OCI-LY3 (cell line): ENCODE data around the gene ATP1A4.

ENCODE experiments used
- H2AFZ ChIP-seq: fragments of 200-600, 300-600 bp; shearing (Covaris generic); 2 replicates; pipeline ENCODE4 v1.6.0; 2014; ENCODE audit warnings: antibody characterized with exemption, low read depth, low read length
- H3K27ac ChIP-seq: fragments of 200-600, 300-600 bp; sonication (generic); 2 replicates; pipeline ENCODE4 v1.5.1; 2014; ENCODE audit warnings: mild to moderate bottlenecking, low read length, moderate library complexity, mixed read lengths
- H3K27me3 ChIP-seq: fragments of 200-600, 300-600 bp; sonication (generic); 2 replicates; pipeline ENCODE4 v1.6.1; 2014; ENCODE audit warnings: low read depth, low read length, mixed read lengths
- H3K36me3 ChIP-seq: fragments of 200-600, 300-600 bp; sonication (generic); replicated peaks from 2 replicates; pipeline ENCODE3; 2014; ENCODE audit warnings: low read depth, low read length, mixed read lengths
- H3K4me1 ChIP-seq: fragments of 300-600, 200-600 bp; sonication (generic); 2 replicates; pipeline ENCODE4 v1.6.1; 2014; ENCODE audit warnings: low read length, mixed read lengths
- H3K4me2 ChIP-seq: fragments of 200-600, 300-600 bp; sonication (generic); 2 replicates; pipeline ENCODE4 v1.6.1; 2014; ENCODE audit warnings: low read length, mixed read lengths
- H3K4me3 ChIP-seq: fragments of 300-600, 200-600 bp; sonication (generic); 2 replicates; pipeline ENCODE4 v1.5.1; 2014; ENCODE audit warnings: antibody characterized with exemption, mild to moderate bottlenecking, low read length, moderate library complexity
- H3K79me2 ChIP-seq: fragments of 300-600, 200-600 bp; shearing (Covaris generic); 2 replicates; pipeline ENCODE4 v1.6.1; 2014; ENCODE audit warnings: mild to moderate bottlenecking, low read length, mixed read lengths
- H3K9ac ChIP-seq: fragments of 300-600, 200-600 bp; shearing (Covaris generic); 2 replicates; pipeline ENCODE4 v1.6.0; 2014; ENCODE audit warnings: mild to moderate bottlenecking, low read length, moderate library complexity
- H3K9me3 ChIP-seq: fragments of 200-600, 300-600 bp; shearing (Covaris generic); 2 replicates; pipeline ENCODE4 v1.6.1; 2014; ENCODE audit warnings: low read length, mixed read lengths; ENCODE audit not compliant: insufficient read depth
- H4K20me1 ChIP-seq: fragments of 200-600, 300-600 bp; sonication (generic); 2 replicates; pipeline ENCODE4 v1.6.1; 2016; ENCODE audit warnings: low read length, mixed read lengths; ENCODE audit not compliant: insufficient read depth
- CTCF ChIP-seq: fragments of 200-600, 300-600 bp; sonication (generic); IDR thresholded peaks from 2 replicates; pipeline ENCODE4 v1.5.1; 2014; ENCODE audit warnings: antibody characterized with exemption, low read length, low read depth
- EZH2phosphoT487 ChIP-seq: fragments of 200-600 bp; shearing (Covaris generic); IDR thresholded peaks from 2 replicates; pipeline ENCODE4 v1.6.1; 2018; ENCODE audit warnings: antibody characterized with exemption, mixed run types, low read depth

ATP1A4 gene

GRCh38 chr1:160136121-160136925 lies 15.1 kb upstream of the ATP1A4 start:
- Histone ChIP-seq H3K27ac (no peak overlapping the region), H3K4me3 (no peak overlapping the region), H3K9me3 (no peaks in the 10 kb centered on the region), H3K27me3 (peaks cover 20% of the 10 kb centered on the region), H3K9ac (no peak overlapping the region), H3K4me1 (peaks cover 18% of the 10 kb centered on the region), H3K36me3 (no peaks in the 10 kb centered on the region), H3K4me2 (no peak overlapping the region), H2AFZ (no peak overlapping the region), H4K20me1 (no peaks in the 10 kb centered on the region), H3K79me2 (no peaks in the 10 kb centered on the region)
- TF ChIP-seq CTCF (no peak), EZH2phosphoT487 (no peak)

- no peaks in the 10 kb centered on the region for H3K79me2 ChIP-seq
- no peak overlapping the region for H3K9ac ChIP-seq
- no peaks in the 10 kb centered on the region for H3K36me3 ChIP-seq
- H2AFZ ChIP-seq: no peak overlapping the region
- H3K4me3 ChIP-seq: no peak overlapping the region
- H3K4me1 ChIP-seq: peaks cover 18% of the 10 kb centered on the region
- no peaks in the 10 kb centered on the region for H4K20me1 ChIP-seq
- no peak overlapping the region for H3K27ac ChIP-seq
- no peak overlapping the region for H3K4me2 ChIP-seq
- TF ChIP-seq EZH2phosphoT487 (no peak), CTCF (no peak)
- H3K9me3 ChIP-seq: no peaks in the 10 kb centered on the region
- H3K27me3 ChIP-seq: peaks cover 22% of the 10 kb centered on the region
Measured at GRCh38 chr1:160136926-160137200, 14.5 kb upstream of the ATP1A4 start.

GRCh38 chr1:160137216-160137862 lies 14.1 kb upstream of the ATP1A4 start:
- no peaks in the 10 kb centered on the region for H4K20me1 ChIP-seq
- no peaks in the 10 kb centered on the region for H3K36me3 ChIP-seq
- H3K9ac ChIP-seq: no peak overlapping the region

More at GRCh38 chr1:160137216-160137862, 14.1 kb upstream of the ATP1A4 start:
- Histone ChIP-seq H3K27me3 (peaks cover 22% of the 10 kb centered on the region), H3K4me1 (peaks cover 18% of the 10 kb centered on the region), H3K9me3 (no peaks in the 10 kb centered on the region), H3K27ac (no peak overlapping the region), H3K79me2 (no peaks in the 10 kb centered on the region), H3K4me3 (no peak overlapping the region), H3K4me2 (no peak overlapping the region), H2AFZ (no peak overlapping the region)
- TF ChIP-seq CTCF (no peak), EZH2phosphoT487 (no peak)
